Smooth muscle cell (in vitro differentiated cells): Measurements from ENCODE around the gene KLK15. TPM values are rescaled to one million over a fixed set of nuclear protein-coding genes. Genes with fewer than 3 reads are reported as not detected.

Experiments used
- DNase-seq: peaks from one replicate; lab custom pipeline; 2025; ENCODE audit not compliant: unreplicated experiment; lab: John Stamatoyannopoulos, UW
- H2AFZ ChIP-seq: fragments of 200-600 bp; sonication (generic); 2 replicates; pipeline ENCODE4 v1.6.0; 2016; ENCODE audit warnings: antibody characterized with exemption, low read depth, mild to moderate bottlenecking
- H3F3A ChIP-seq: fragments of 200-600 bp; sonication (generic); 2 replicates; pipeline ENCODE4 v1.6.0; 2017; ENCODE audit warnings: antibody characterized with exemption, low read depth
- H3K27ac ChIP-seq: fragments of 200-600 bp; sonication (generic); 2 replicates; pipeline ENCODE4 v1.5.1; 2016; ENCODE audit warnings: low read depth, mild to moderate bottlenecking
- H3K27me3 ChIP-seq: fragments of 200-600 bp; sonication (generic); 2 replicates; pipeline ENCODE4 v1.6.1; 2016; ENCODE audit warnings: low read depth, mild to moderate bottlenecking
- H3K36me3 ChIP-seq: fragments of 200-600 bp; sonication (generic); 2 replicates; pipeline ENCODE4 v1.5.1; 2016; ENCODE audit warnings: low read depth
- H3K4me1 ChIP-seq: fragments of 200-600 bp; sonication (generic); 2 replicates; pipeline ENCODE4 v1.5.1; 2016; ENCODE audit warnings: low read depth
- H3K4me2 ChIP-seq: fragments of 200-600 bp; sonication (generic); 2 replicates; pipeline ENCODE4 v1.6.0; 2016; ENCODE audit warnings: mild to moderate bottlenecking
- H3K4me3 ChIP-seq: fragments of 200-600 bp; sonication (generic); 2 replicates; pipeline ENCODE4 v1.5.1; 2016; ENCODE audit warnings: mild to moderate bottlenecking
- H3K79me2 ChIP-seq: fragments of 200-600 bp; sonication (generic); 2 replicates; pipeline ENCODE4 v1.6.0; 2016; ENCODE audit warnings: low read depth, mild to moderate bottlenecking
- H3K9ac ChIP-seq: fragments of 200-600 bp; sonication (generic); 2 replicates; pipeline ENCODE4 v1.6.0; 2016; ENCODE audit warnings: low read depth
- H3K9me3 ChIP-seq: fragments of 200-600 bp; sonication (generic); replicated peaks from 2 replicates; pipeline ENCODE4 v1.5.1; 2016; ENCODE audit warnings: low read depth
- H4K20me1 ChIP-seq: fragments of 200-600 bp; sonication (generic); 2 replicates; pipeline ENCODE4 v1.6.0; 2016; ENCODE audit warnings: low read depth
- CTCF ChIP-seq: fragments of 200-600 bp; sonication (generic); IDR thresholded peaks from 2 replicates; pipeline ENCODE4 v1.5.1; 2017; ENCODE audit warnings: borderline replicate concordance, mild to moderate bottlenecking, antibody characterized with exemption; ENCODE audit not compliant: insufficient read depth, poor library complexity, severe bottlenecking
- WGBS: methylation state at CpG from one replicate; pipeline ENCODE4 v1.1.7; 2016; ENCODE audit warnings: low lambda C conversion rate; 5-methylcytosine and 5-hydroxymethylcytosine counted together
- polyA plus RNA-seq: library from polyadenylated mRNA; unstranded; fragments of >200 nt; fragmentation: Nextera tagmentation; extraction: Ambion mirVana; gene quantifications from 2 replicates; pipeline ENCODE4 v1.2.1, GENCODE V29; 2016
- total RNA-seq: library from RNA; depleted of rRNA; stranded (reverse); fragments of >200 nt; gene quantifications from 2 replicates; pipeline ENCODE4 v1.2.3, GENCODE V29; 2014

KLK15 gene
- total and polyA plus RNA-seq, 2 experiments from 2014 or later, result not detected

GRCh38 chr19:50850738-50851137 lies 17.4 kb upstream of the KLK15 start:
- H4K20me1 ChIP-seq, result no peaks in the 10 kb centered on the region
- H3K36me3 ChIP-seq, result no peaks in the 10 kb centered on the region
- no peak for DNase-seq
- H3K4me2 ChIP-seq, result no peak overlapping the region
- no peak overlapping the region for H3K9ac ChIP-seq
- H3K79me2 ChIP-seq, result no peaks in the 10 kb centered on the region
- no peak overlapping the region for H2AFZ ChIP-seq
- H3K27me3 ChIP-seq, result peaks cover 16% of the 10 kb centered on the region
- H3K4me1 ChIP-seq, result no peaks in the 10 kb centered on the region
- H3K4me3 ChIP-seq, result no peak overlapping the region
- no peaks in the 10 kb centered on the region for H3F3A ChIP-seq
- WGBS, result 57% methylated on average over 3 of the region's 3 CpGs
- H3K9me3 ChIP-seq, result no peaks in the 10 kb centered on the region
- no peak overlapping the region for H3K27ac ChIP-seq
- no peak for TF ChIP-seq CTCF

GRCh38 chr19:50844296-50844935 lies 11.0 kb upstream of the KLK15 start:
- Histone ChIP-seq H3F3A (no peaks in the 10 kb centered on the region), H3K27ac (no peak overlapping the region), H3K36me3 (no peaks in the 10 kb centered on the region), H4K20me1 (no peaks in the 10 kb centered on the region), H3K9ac (no peak overlapping the region), H3K9me3 (no peaks in the 10 kb centered on the region), H3K4me1 (no peaks in the 10 kb centered on the region), H3K4me3 (no peak overlapping the region), H3K27me3 (peaks cover 11% of the 10 kb centered on the region), H3K79me2 (no peaks in the 10 kb centered on the region), H3K4me2 (no peak overlapping the region), H2AFZ (no peak overlapping the region)
- WGBS, result 48% methylated on average over 8 of the region's 8 CpGs
- no peak for TF ChIP-seq CTCF
- no peak for DNase-seq

GRCh38 chr19:50843701-50844221 lies 10.4 kb upstream of the KLK15 start:
- Histone ChIP-seq H4K20me1 (no peaks in the 10 kb centered on the region), H3K9ac (no peak overlapping the region), H3K27ac (no peak overlapping the region), H2AFZ (no peak overlapping the region), H3K27me3 (peaks cover 11% of the 10 kb centered on the region), H3K9me3 (no peaks in the 10 kb centered on the region), H3K4me1 (no peaks in the 10 kb centered on the region), H3F3A (no peaks in the 10 kb centered on the region), H3K4me2 (no peak overlapping the region), H3K79me2 (no peaks in the 10 kb centered on the region), H3K36me3 (no peaks in the 10 kb centered on the region), H3K4me3 (no peak overlapping the region)
- no peak for DNase-seq
- WGBS, result 79% methylated on average over 7 of the region's 7 CpGs
- no peak for TF ChIP-seq CTCF

GRCh38 chr19:50843205-50843604 lies 9.8 kb upstream of the KLK15 start:
- Histone ChIP-seq H3K9me3 (no peaks in the 10 kb centered on the region), H3K9ac (no peak overlapping the region), H3K27me3 (peaks cover 11% of the 10 kb centered on the region), H3K4me2 (no peak overlapping the region), H3K36me3 (no peaks in the 10 kb centered on the region), H3K4me1 (no peaks in the 10 kb centered on the region), H3K79me2 (no peaks in the 10 kb centered on the region), H4K20me1 (no peaks in the 10 kb centered on the region), H3K27ac (no peak overlapping the region), H2AFZ (no peak overlapping the region), H3K4me3 (no peak overlapping the region), H3F3A (no peaks in the 10 kb centered on the region)
- 94% methylated on average over 2 of the region's 2 CpGs for WGBS
- TF ChIP-seq CTCF, result no peak
- DNase-seq, result no peak
